Prostate gland (tissue), 2 donors: ENCODE results near the gene TMEM51. TPM values are rescaled to one million over a fixed set of nuclear protein-coding genes. Genes with fewer than 3 reads are reported as not detected.
A peak's percentile ranks its signal among the peaks of the same experiment; 100 is the strongest.

Experiments
- DNase-seq: peaks from one replicate; pipeline ENCODE4 v3.0.0-alpha.2; 2019; ENCODE audit warnings: low spot score
- H3K27ac ChIP-seq, 2 donors: fragments of 200-600 bp; sonication (generic); 2 replicates each; pipeline ENCODE4 v1.5.1; 2017 to 2019
- H3K27me3 ChIP-seq: fragments of 200-600 bp; sonication (generic); replicated peaks from 2 replicates; pipeline ENCODE4 v1.5.1; 2019; ENCODE audit not compliant: insufficient read depth
- H3K36me3 ChIP-seq, 2 donors: fragments of 200-600 bp; sonication (generic); 1 replicate in 1 of 2; 2 replicates in 1 of 2; pipeline versions ENCODE4 v1.5.1 to v1.8.1; 2017 to 2019
- H3K4me1 ChIP-seq: fragments of 200-600 bp; sonication (generic); replicated peaks from 2 replicates; pipeline ENCODE4 v1.5.1; 2019
- H3K4me3 ChIP-seq, 2 donors: fragments of 200-600 bp; sonication (generic); 2 replicates each; pipeline ENCODE4 v1.5.1; 2017 to 2019
- H3K9me3 ChIP-seq: fragments of 200-600 bp; sonication (generic); 2 replicates; pipeline ENCODE4 v1.5.1; 2017
- CTCF ChIP-seq, 4 experiments: fragments of 200-600 bp in 2 of 4; fragments of 450-650 bp in 2 of 4; sonication (generic) in 2 of 4; IDR thresholded peaks; 1 replicate in 3 of 4; 2 replicates in 1 of 4; pipeline ENCODE4 v1.5.1; 2016 to 2019; ENCODE audit warnings: antibody characterized with exemption in 4 of 4, mild to moderate bottlenecking in 2 of 4, moderate library complexity in 2 of 4
- POLR2A ChIP-seq: fragments of 450-650 bp; IDR thresholded peaks from one replicate; pipeline ENCODE4 v1.6.1; 2016; ENCODE audit warnings: antibody characterized with exemption, mild to moderate bottlenecking
- POLR2AphosphoS5 ChIP-seq: sonication (generic); formaldehyde crosslinking; IDR thresholded peaks from one replicate; pipeline ENCODE4 v1.6.1; 2017; ENCODE audit warnings: antibody characterized with exemption
- WGBS: methylation state at CpG from one replicate; pipeline ENCODE4 v1.1.5; 2018; 5-methylcytosine and 5-hydroxymethylcytosine counted together
- intact Hi-C: fragments of 100-400 bp; cut with DNase I; formaldehyde crosslinking; loops from one replicate; pipeline ENCODE4 v1.14.2; 2022
- total RNA-seq, 2 donors: library from RNA; depleted of rRNA; stranded (reverse); fragments of >200 nt; gene quantifications; one replicate each; pipeline ENCODE4 v1.1.0, GENCODE V29; 2016

TMEM51 gene
- total RNA-seq, 2 donors from 2014 or later = 9.8 to 17.6 TPM

DNA sequence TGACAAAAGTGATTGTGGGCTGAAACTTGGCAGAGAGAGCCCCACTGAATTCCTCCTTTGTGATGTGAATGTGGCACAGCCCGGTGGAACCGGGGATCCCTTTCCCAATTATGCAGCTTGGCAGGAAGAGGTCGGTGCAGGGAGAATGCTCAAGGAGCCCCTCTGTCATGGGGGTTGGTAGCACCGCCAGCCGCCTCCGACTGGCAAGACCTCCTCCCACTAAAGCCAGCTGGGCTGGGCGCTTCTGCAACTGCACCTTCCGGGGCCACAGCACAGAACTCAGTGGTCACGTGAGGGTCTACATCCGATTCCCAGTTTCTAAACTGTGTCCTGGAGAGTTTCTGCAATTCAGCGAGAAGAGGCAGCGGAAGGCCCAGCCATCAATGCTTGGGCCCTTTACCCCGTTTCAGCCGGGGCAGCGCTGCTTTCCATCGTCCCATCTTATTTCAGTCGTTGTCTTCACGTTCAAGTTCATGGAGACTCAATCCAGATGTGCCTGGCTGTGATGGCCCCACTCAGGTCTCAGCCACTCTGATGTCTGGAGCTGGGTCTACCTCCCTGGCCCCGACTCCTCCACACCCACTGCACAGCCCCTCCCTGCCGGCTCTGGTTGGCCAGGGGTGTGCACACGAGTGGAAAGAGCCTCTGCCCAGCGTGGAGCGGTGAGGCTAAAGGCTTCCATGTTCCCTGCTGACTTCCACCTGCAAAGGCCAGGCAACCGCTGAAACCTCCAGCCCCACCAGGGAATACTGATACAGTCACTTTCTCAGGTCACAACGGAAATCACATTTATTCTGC, 53.7 kb downstream of the TMEM51 start:
- no peak for DNase-seq
- TF ChIP-seq CTCF (IDR thresholded peaks at IDR 0.05) (no peak), POLR2AphosphoS5 (no peak), POLR2A (no peak)

DNA sequence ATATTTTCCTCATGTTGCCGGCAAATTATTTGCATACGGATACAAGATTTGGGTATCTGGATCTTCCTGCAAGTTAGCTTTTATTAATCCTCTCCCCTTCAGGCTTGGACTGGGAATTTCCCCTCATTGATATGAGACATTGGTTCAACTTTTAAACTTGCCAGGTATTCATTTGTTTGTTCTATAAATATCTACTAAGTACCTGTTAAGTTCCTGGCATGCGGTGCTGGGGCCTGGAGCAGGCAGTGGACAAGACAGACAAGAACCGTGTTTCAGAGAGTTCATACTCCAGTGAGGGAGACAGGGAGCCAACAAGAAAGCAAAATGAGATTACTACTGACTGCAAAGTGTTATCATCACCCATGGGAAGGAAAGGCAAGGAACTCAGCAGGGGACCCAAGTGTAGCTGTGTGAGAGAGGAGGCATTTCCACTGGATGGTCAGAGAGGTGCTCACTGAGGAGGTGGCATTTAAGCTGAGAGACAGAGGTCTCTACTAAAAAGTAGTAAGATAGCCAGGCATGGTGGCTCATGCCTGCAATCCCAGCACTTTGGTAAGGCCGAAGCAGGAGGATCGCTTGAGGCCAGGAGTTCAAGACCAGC, 54.4 kb downstream of the TMEM51 start:
- no peak for DNase-seq
- H3K27me3 ChIP-seq = no peaks in the 10 kb centered on the region
- 57% methylated on average over 6 of the region's 6 CpGs for WGBS
- H3K27ac ChIP-seq = no peak overlapping the region
- TF ChIP-seq POLR2AphosphoS5 (peak; percentile 5), CTCF (IDR thresholded peaks at IDR 0.05) (no peak)
- H3K4me3 ChIP-seq = no peak overlapping the region
- intact Hi-C loops = no loop called here
- H3K9me3 ChIP-seq = no peaks in the 10 kb centered on the region
- H3K36me3 ChIP-seq = no peaks in the 10 kb centered on the region
- peaks cover 7% of the 10 kb centered on the region for H3K4me1 ChIP-seq

More for the DNA sequence above, 53.7 kb downstream of the TMEM51 start:
- Histone ChIP-seq H3K4me1 (peaks cover 7% of the 10 kb centered on the region), H3K9me3 (no peaks in the 10 kb centered on the region), H3K4me3 (no peak overlapping the region), H3K27ac (no peak overlapping the region), H3K27me3 (no peaks in the 10 kb centered on the region), H3K36me3 (no peaks in the 10 kb centered on the region)
- intact Hi-C loops = no loop called here
- WGBS = 72% methylated on average over 24 of the region's 25 CpGs

- Histone ChIP-seq H3K36me3 (no peaks in the 10 kb centered on the region), H3K4me3 (no peak overlapping the region), H3K27me3 (no peaks in the 10 kb centered on the region), H3K9me3 (no peaks in the 10 kb centered on the region), H3K4me1 (peaks cover 7% of the 10 kb centered on the region), H3K27ac (no peak overlapping the region)
- TF ChIP-seq POLR2AphosphoS5 (no peak), POLR2A (no peak), CTCF (IDR thresholded peaks at IDR 0.05) (no peak)
- no peak for DNase-seq
- WGBS = 73% methylated on average over 7 of the region's 7 CpGs
- intact Hi-C loops = loop anchor here (5.0 kb wide), 1 partner anchor 36 kb away; the partner anchor contains the start of gene FHAD1
These were observed 57.3 kb downstream of the TMEM51 start for GRCh38 chr1:15210651-15211375.

DNA sequence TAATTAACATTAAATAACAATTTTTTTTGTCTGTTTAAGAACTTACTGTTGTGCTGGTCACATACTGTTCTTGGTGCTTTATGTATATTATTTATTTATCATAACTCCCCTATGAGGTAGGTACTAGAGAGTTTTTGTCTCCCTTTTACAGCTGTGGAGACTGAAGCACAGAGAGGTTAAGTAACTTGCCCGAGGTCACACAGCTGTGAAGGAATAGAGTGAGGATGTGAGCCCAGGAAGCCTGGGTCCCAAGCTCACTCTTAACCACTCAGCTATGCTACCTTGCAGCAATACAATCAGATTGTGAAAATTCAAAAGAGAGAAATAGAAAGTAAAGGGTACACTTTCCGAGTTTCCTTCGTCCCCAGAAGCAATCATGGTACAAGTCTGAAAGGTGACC, 57.9 kb downstream of the TMEM51 start:
- peaks cover 7% of the 10 kb centered on the region for H3K4me1 ChIP-seq
- no peak for DNase-seq
- 88% methylated on average over 3 of the region's 3 CpGs for WGBS
- TF ChIP-seq POLR2AphosphoS5 (no peak), POLR2A (no peak), CTCF (IDR thresholded peaks at IDR 0.05) (no peak)
- no peaks in the 10 kb centered on the region for H3K36me3 ChIP-seq
- no peak overlapping the region for H3K4me3 ChIP-seq
- no peaks in the 10 kb centered on the region for H3K27me3 ChIP-seq
- H3K27ac ChIP-seq = no peak overlapping the region
- no peaks in the 10 kb centered on the region for H3K9me3 ChIP-seq
- intact Hi-C loops = loop anchor here (5.0 kb wide), 1 partner anchor 36 kb away; the partner anchor contains the start of gene FHAD1
